H9 (cell line): ENCODE measurements around the gene ACO1. TPM values are rescaled to one million over a fixed set of nuclear protein-coding genes. Genes with fewer than 3 reads are reported as not detected.

Experiments
- DNase-seq: peaks from one replicate; pipeline ENCODE4 v3.0.0-alpha.2; 2017
- H2AFZ ChIP-seq: one replicate; pipeline ENCODE4 v1.6.1; 2013; ENCODE audit warnings: mild to moderate bottlenecking, low read length, control low read depth, moderate library complexity
- H2AK5ac ChIP-seq: 2 replicates; pipeline ENCODE4 v1.6.1; 2013; ENCODE audit warnings: low read length, control low read depth, mixed read lengths; ENCODE audit not compliant: insufficient read length
- H2BK120ac ChIP-seq: one replicate; pipeline ENCODE4 v1.6.1; 2013; ENCODE audit warnings: low read depth, mild to moderate bottlenecking, low read length, control low read depth, inconsistent platforms; ENCODE audit not compliant: poor library complexity, severe bottlenecking
- H2BK12ac ChIP-seq: 2 replicates; pipeline ENCODE4 v1.6.1; 2013; ENCODE audit warnings: low read length, control low read depth, mixed read lengths, low read depth; ENCODE audit not compliant: insufficient read length
- H2BK15ac ChIP-seq: 2 replicates; pipeline ENCODE4 v1.6.1; 2013; ENCODE audit warnings: low read depth, low read length, control low read depth
- H2BK20ac ChIP-seq: one replicate; pipeline ENCODE4 v1.6.1; 2013; ENCODE audit warnings: low read depth, mild to moderate bottlenecking, low read length, control low read depth, inconsistent platforms; ENCODE audit not compliant: poor library complexity, severe bottlenecking
- H2BK5ac ChIP-seq: 2 replicates; pipeline ENCODE4 v1.6.1; 2013; ENCODE audit warnings: low read length, control low read depth, mixed read lengths; ENCODE audit not compliant: insufficient read length
- H3K14ac ChIP-seq: 2 replicates; pipeline ENCODE4 v1.6.1; 2013; ENCODE audit warnings: low read length, control low read depth; ENCODE audit not compliant: insufficient read depth
- H3K18ac ChIP-seq: 2 replicates; pipeline ENCODE4 v1.6.1; 2013; ENCODE audit warnings: low read depth, mild to moderate bottlenecking, mixed read lengths, low read length, control low read depth; ENCODE audit not compliant: insufficient read length
- H3K23ac ChIP-seq: 2 replicates; pipeline ENCODE4 v1.6.1; 2013; ENCODE audit warnings: low read length, control low read depth, mixed read lengths, low read depth; ENCODE audit not compliant: insufficient read length
- H3K23me2 ChIP-seq: 2 replicates; pipeline ENCODE4 v1.6.1; 2013; ENCODE audit warnings: low read depth, mild to moderate bottlenecking, mixed read lengths, low read length, control low read depth; ENCODE audit not compliant: insufficient read length, poor library complexity, severe bottlenecking
- H3K27ac ChIP-seq: 2 replicates; pipeline ENCODE4 v1.5.1; 2013; ENCODE audit warnings: low read length, control low read depth, mixed read lengths, low read depth; ENCODE audit not compliant: insufficient read length
- H3K27me3 ChIP-seq: 2 replicates; pipeline ENCODE4 v1.6.1; 2013; ENCODE audit warnings: low read length, control low read depth, inconsistent platforms; ENCODE audit not compliant: insufficient read depth
- H3K4ac ChIP-seq: 2 replicates; pipeline ENCODE4 v1.6.1; 2013; ENCODE audit warnings: low read depth, mild to moderate bottlenecking, control low read depth, inconsistent platforms, low read length, moderate library complexity
- H3K4me1 ChIP-seq: 2 replicates; pipeline ENCODE4 v1.6.1; 2013; ENCODE audit warnings: low read length, control low read depth, inconsistent platforms; ENCODE audit not compliant: insufficient read depth
- H3K4me2 ChIP-seq: 2 replicates; pipeline ENCODE4 v1.6.1; 2013; ENCODE audit warnings: low read length, control low read depth, mixed read lengths; ENCODE audit not compliant: insufficient read length, insufficient read depth
- H3K56ac ChIP-seq: 2 replicates; pipeline ENCODE4 v1.6.1; 2013; ENCODE audit warnings: low read depth, mild to moderate bottlenecking, mixed read lengths, low read length, control low read depth; ENCODE audit not compliant: insufficient read length
- H3K79me1 ChIP-seq: 2 replicates; pipeline ENCODE4 v1.6.1; 2013; ENCODE audit warnings: low read depth, mild to moderate bottlenecking, moderate library complexity, low read length, control low read depth, inconsistent platforms; ENCODE audit not compliant: insufficient read depth, poor library complexity, severe bottlenecking
- H3K79me2 ChIP-seq: 2 replicates; pipeline ENCODE4 v1.6.1; 2013; ENCODE audit warnings: low read length, control low read depth, inconsistent platforms; ENCODE audit not compliant: insufficient read depth
- H3K9ac ChIP-seq: 2 replicates; pipeline ENCODE4 v1.6.1; 2013; ENCODE audit warnings: low read length, control low read depth, mixed read lengths; ENCODE audit not compliant: insufficient read length; ENCODE audit errors: extremely low read depth
- H3K9me3 ChIP-seq: one replicate; pipeline ENCODE4 v1.6.1; 2013; ENCODE audit warnings: low read depth, low read length, inconsistent platforms; ENCODE audit not compliant: control insufficient read depth
- H3T11ph ChIP-seq: one replicate; pipeline ENCODE4 v1.6.1; 2013; ENCODE audit warnings: mild to moderate bottlenecking, low read length, control low read depth, inconsistent platforms
- H4K20me1 ChIP-seq: one replicate; pipeline ENCODE4 v1.6.1; 2013; ENCODE audit not compliant: control insufficient read depth, insufficient read length, insufficient read depth
- H4K5ac ChIP-seq: 2 replicates; pipeline ENCODE4 v1.6.1; 2013; ENCODE audit warnings: low read depth, mild to moderate bottlenecking, mixed read lengths, low read length, control low read depth; ENCODE audit not compliant: insufficient read length
- H4K8ac ChIP-seq: replicated peaks from 2 replicates; pipeline ENCODE4 v1.6.1; 2013; ENCODE audit warnings: low read length, control low read depth, mixed read lengths, low read depth; ENCODE audit not compliant: insufficient read length
- H4K91ac ChIP-seq: 2 replicates; pipeline ENCODE4 v1.6.1; 2013; ENCODE audit warnings: low read depth, mild to moderate bottlenecking, moderate library complexity, mixed read lengths, low read length, control low read depth; ENCODE audit not compliant: insufficient read length
- H3K27ac Mint-ChIP-seq, 3 experiments: 2 replicates in 2 of 3; 3 replicates in 1 of 3; pipeline ENCODE4 v1.8.0; 2020 to 2021; ENCODE audit warnings: mixed read lengths in 3 of 3, mild to moderate bottlenecking in 1 of 3, moderate library complexity in 1 of 3
- H3K27me3 Mint-ChIP-seq: 2 replicates; pipeline ENCODE4 v1.8.0; 2021; ENCODE audit warnings: low read depth, mild to moderate bottlenecking, moderate library complexity, mixed read lengths
- H3K36me3 Mint-ChIP-seq, 3 experiments: 2 replicates in 2 of 3; 3 replicates in 1 of 3; pipeline ENCODE4 v1.8.0; 2020 to 2021; ENCODE audit warnings: low read depth in 3 of 3, mixed read lengths in 3 of 3; ENCODE audit not compliant: insufficient read depth in 1 of 3
- H3K4me1 Mint-ChIP-seq, 2 experiments: 2 replicates each; pipeline ENCODE4 v1.8.0; 2020; ENCODE audit warnings: mixed read lengths in 2 of 2
- H3K4me3 Mint-ChIP-seq, 2 experiments: 2 replicates in 1 of 2; 3 replicates in 1 of 2; pipeline ENCODE4 v1.8.0; 2020 to 2021; ENCODE audit warnings: mild to moderate bottlenecking in 2 of 2, mixed read lengths in 2 of 2, moderate library complexity in 1 of 2
- H3K9me3 Mint-ChIP-seq, 2 experiments: 2 replicates in 1 of 2; 3 replicates in 1 of 2; pipeline ENCODE4 v1.8.0; 2020; ENCODE audit warnings: mild to moderate bottlenecking in 2 of 2, mixed read lengths in 2 of 2, moderate library complexity in 1 of 2
- CTCF ChIP-seq: fragments of 200-600 bp; sonication (generic); conservative IDR thresholded peaks from 3 replicates; pipeline ENCODE4 v1.8.0; 2021; ENCODE audit warnings: antibody characterized with exemption, mild to moderate bottlenecking
- WGBS: extraction: QIAGEN DNeasy Blood & Tissue Kit; methylation state at CpG from one replicate; pipeline ENCODE4 v1.1.7; 2013; ENCODE audit warnings: missing lambda C conversion rate, low lambda C conversion rate, mixed read lengths; ENCODE audit not compliant: insufficient read length; ENCODE audit errors: extremely low coverage; 5-methylcytosine and 5-hydroxymethylcytosine counted together
- total RNA-seq: library from RNA; stranded (reverse); gene quantifications from 2 replicates; pipeline ENCODE4 v1.2.1, GENCODE V29; 2021

Gene ACO1
- total RNA-seq, 1 experiment from 2014 or later = 44.5 TPM

DNA sequence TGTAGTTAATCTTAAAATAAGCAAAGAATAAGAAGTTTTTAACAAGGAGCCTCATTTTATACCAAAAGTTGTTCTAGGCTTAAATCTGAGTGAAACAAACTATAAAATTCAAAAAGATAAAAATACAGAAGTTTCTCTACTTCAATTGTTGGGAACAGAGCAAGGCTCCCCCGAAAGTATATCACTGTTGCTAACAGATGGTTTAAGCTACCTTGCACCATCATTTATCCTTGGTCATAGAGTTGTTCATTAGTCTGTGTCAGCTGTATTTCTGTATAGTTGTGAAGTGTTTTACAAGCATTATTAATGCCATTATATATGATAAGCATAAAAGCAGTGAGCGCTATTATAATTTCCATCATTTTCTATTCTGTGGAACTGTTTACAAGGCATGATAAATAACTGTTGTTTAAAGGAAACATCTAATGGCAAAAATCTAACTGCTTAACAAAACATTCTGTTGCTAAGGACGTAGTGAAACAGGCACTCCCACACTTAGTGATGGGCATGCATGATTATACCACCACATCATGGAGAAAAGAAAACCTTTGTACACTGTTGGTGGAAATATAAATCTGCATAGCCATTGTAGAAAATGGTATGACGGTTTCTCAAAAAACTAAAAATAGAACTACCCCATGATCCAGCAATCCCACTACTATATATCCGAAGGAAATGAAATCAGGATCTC lies 23.3 kb upstream of the ACO1 start:
- Histone ChIP-seq H4K5ac (no peak overlapping the region), H3K18ac (no peak overlapping the region), H3K4ac (no peak overlapping the region), H2BK12ac (no peak overlapping the region), H3K79me1 (no peaks in the 10 kb centered on the region), H4K20me1 (no peaks in the 10 kb centered on the region), H2BK15ac (no peak overlapping the region), H4K91ac (no peak overlapping the region), H3K79me2 (no peaks in the 10 kb centered on the region), H3K27me3 (no peaks in the 10 kb centered on the region), H3T11ph (no peak overlapping the region), H3K23ac (no peak overlapping the region), H2BK5ac (no peak overlapping the region), H2AK5ac (no peak overlapping the region), H3K9ac (no peak overlapping the region), H3K9me3 (no peaks in the 10 kb centered on the region), H3K23me2 (no peaks in the 10 kb centered on the region), H3K4me1 (no peaks in the 10 kb centered on the region), H2BK20ac (no peak overlapping the region), H3K4me2 (no peak overlapping the region), H3K56ac (no peak overlapping the region), H3K27ac (no peak overlapping the region), H2AFZ (no peak overlapping the region), H2BK120ac (no peak overlapping the region), H4K8ac (no peak overlapping the region), H3K14ac (no peak overlapping the region)
- no peak for DNase-seq
- peaks cover 0 to 9% of the 10 kb centered on the region in 2 experiments; a peak in 2 of 5 replicates for H3K9me3 Mint-ChIP-seq
- no peak overlapping the region for H3K4me3 Mint-ChIP-seq
- H3K27ac Mint-ChIP-seq = no peak overlapping the region
- peaks cover 0 to 5% (median 0%) of the 10 kb centered on the region in 3 experiments; a peak in 2 of 7 replicates for H3K36me3 Mint-ChIP-seq
- H3K27me3 Mint-ChIP-seq = no peaks in the 10 kb centered on the region
- no peak for TF ChIP-seq CTCF
- no CpG with 5 or more reads among the region's 5 CpGs for WGBS
- H3K4me1 Mint-ChIP-seq = 0 out of 4 replicates have a peak, but pooled peaks cover 0 to 3% of the 10 kb centered on the region in 2 experiments
